ENCODE results near the gene RPF1. TPM values are rescaled to one million over a fixed set of nuclear protein-coding genes. Genes with fewer than 3 reads are reported as not detected.
"Not testable (repeated sequence)": the region's sequence is repeated elsewhere in the genome, so short reads cannot be mapped to it uniquely, and the experiment has no call there.

RPF1 gene
- polyA plus RNA-seq, 1 experiment, result 17.1 TPM

DNA sequence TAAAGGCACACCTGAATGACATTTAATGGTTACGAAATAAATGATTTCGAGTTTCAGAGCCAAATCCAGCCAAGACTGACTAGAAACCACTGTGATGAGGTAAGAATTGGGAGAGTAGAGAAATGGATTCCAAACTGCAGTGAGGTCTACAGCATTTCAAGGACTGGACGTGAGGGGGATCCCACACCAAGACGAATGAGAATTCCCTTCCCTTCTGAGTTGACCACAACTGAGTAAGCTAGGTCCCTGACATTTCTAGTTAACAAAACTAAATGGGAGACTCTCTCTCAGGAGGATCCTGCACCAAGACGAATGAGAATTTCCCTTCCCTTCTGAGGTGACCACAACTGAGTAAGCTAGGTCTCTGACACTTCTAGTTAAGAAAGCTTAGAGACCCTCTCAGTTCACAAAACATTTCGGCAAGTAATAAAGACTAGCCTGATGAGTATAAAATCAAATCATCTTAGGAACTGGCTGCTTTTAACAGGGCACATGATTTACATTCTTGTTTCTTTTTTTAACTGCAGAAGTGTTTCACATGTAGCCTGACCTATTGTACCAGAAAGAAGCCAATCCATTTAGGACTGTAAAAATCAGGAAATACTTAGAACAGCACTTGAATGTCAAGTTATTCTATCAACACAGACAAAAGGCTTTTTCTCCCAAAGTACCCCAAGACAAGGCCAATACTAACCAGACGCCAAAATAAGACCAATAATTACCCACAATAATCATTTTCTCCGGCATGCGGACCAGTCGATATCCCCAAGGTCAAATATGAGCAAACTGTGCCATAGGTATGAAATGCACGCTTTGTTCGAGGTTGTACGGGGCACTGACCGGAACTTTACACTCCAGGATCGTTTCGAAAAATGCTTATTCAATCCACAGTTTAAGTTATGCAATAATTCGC lies 25.8 kb downstream of the RPF1 start:
- no peak for DNase-seq (ENCODE audit: low read depth)
- POLR2A ChIA-PET, result no interaction called here
- CTCF ChIA-PET, result interaction anchor here (0.6 to 1.7 kb wide), 7 partner anchors 95 to 459 kb away, joined by 3 to 7 read pairs (median 4); no protein-coding TSS in a partner anchor
- peak overlapping the region; percentile 90 for H3K4me3 ChIP-seq (ENCODE audit: low read depth, low read length)
- H3K27me3 ChIP-seq (ENCODE audit: control insufficient read depth, insufficient read depth, low read length), result no peaks in the 10 kb centered on the region
- TF ChIP-seq, protein P1, sequence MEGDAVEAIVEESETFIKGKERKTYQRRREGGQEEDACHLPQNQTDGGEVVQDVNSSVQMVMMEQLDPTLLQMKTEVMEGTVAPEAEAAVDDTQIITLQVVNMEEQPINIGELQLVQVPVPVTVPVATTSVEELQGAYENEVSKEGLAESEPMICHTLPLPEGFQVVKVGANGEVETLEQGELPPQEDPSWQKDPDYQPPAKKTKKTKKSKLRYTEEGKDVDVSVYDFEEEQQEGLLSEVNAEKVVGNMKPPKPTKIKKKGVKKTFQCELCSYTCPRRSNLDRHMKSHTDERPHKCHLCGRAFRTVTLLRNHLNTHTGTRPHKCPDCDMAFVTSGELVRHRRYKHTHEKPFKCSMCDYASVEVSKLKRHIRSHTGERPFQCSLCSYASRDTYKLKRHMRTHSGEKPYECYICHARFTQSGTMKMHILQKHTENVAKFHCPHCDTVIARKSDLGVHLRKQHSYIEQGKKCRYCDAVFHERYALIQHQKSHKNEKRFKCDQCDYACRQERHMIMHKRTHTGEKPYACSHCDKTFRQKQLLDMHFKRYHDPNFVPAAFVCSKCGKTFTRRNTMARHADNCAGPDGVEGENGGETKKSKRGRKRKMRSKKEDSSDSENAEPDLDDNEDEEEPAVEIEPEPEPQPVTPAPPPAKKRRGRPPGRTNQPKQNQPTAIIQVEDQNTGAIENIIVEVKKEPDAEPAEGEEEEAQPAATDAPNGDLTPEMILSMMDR (IDR thresholded peaks at IDR 0.05; ENCODE audit: insufficient read depth, low read depth, low read length), result no peak
- peaks cover 4% of the 10 kb centered on the region for H3K36me3 ChIP-seq (ENCODE audit: control insufficient read depth, insufficient read depth, low read length)

DNA sequence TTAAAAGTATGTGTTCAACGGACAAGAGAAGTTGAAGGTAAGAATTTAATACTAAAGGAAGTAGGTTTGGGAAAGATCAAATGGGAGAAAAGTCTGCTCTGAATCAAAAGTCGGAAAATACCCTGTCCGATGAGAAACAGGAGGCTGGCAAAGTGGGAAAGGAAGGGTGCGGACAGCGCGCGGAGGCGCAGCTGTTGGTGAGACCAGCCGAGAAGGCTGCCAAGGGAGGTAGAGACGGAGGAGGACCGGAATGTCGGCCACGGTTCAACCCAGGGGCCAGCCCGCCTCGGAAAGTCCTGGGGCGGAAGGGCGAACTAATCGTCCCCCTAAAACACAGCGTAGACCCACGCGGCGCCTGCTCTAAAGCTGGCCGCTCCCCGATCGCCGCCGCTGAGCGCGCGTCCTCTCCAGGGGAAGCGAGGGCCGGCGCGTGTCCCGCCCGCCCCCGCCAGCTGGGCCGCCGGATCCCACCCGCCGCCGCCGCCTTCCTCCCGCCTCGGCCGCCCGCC lies 26.5 kb downstream of the RPF1 start:
- peak overlapping the region; percentile 90 for H3K4me3 ChIP-seq (ENCODE audit: low read depth, low read length)
- POLR2A ChIA-PET, result interaction anchor here (0.6 to 0.7 kb wide), 2 partner anchors 67 to 68 kb away, joined by 3 to 4 read pairs; partner anchors contain the start of gene CTBS

DNA sequence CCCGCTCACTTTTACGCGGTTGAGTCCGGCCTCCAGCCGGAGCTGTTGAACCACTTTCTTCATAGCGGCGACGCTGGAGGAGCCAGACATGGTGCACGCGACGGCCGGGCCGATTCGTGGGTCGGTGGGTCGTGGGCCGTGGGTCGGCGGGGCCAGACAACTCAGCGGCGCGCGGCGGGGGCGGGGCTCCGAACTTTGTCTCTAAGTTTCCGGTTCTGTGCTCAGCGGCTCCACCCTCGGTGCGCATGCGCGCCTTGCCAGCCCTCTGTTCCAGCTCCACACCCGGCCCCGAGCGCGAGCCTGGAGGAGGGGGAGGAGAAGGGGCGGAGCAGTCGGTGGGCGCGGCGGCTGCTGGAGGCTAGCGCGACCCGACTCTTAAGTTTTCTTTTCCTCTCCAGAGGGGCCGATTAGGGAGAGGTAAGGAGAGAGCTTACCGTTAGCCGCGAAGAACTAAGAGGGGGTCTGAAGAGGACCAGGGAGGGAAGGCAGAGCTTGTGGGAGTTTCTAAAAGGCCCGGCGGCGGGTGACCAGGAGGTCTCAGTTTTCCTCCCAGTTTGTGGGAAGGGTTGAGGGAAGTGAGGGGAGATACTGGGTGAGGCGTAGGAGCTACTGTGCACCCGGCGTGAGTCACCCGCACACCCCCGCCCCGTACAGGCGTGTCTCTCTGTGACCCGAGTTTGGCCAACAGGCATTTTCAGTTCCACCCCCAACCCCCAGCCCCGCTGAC lies 27.1 kb downstream of the RPF1 start, which contains the start of the genes GNG5 and SPATA1:
TSS of gene GNG5 (minus strand) at position 580 of the 727 bp plus-strand sequence. CDS start at position 90, 490 bp downstream.
TSS of gene SPATA1 (plus strand) at position 385 of the 727 bp plus-strand sequence. CDS start 9,974 bp downstream, outside the sequence.
- peak; percentile 66 for DNase-seq (ENCODE audit: low read depth)
- Histone ChIP-seq H3K27me3 (ENCODE audit: control insufficient read depth, insufficient read depth, low read length) (no peaks in the 10 kb centered on the region), H3K4me3 (ENCODE audit: low read depth, low read length) (peak within 1 kb of the TSS; percentile 90), H3K36me3 (ENCODE audit: control insufficient read depth, insufficient read depth, low read length) (peaks cover under 1% of the 10 kb centered on the region; the same call in 1 of the 2 replicates)
- CTCF ChIA-PET, result interaction anchor here (0.8 to 1.7 kb wide), 6 partner anchors 64 to 247 kb away, joined by 3 to 7 read pairs (median 4); no protein-coding TSS in a partner anchor
- POLR2A ChIA-PET, result interaction anchor here (0.6 to 0.7 kb wide), 3 partner anchors 67 to 143 kb away, joined by 3 to 4 read pairs (median 4); partner anchors contain the start of gene CTBS
- TF ChIP-seq, protein P1 (IDR thresholded peaks at IDR 0.05; ENCODE audit: insufficient read depth, low read depth, low read length), result no peak

More for the DNA sequence above, 26.5 kb downstream of the RPF1 start:
- Histone ChIP-seq H3K36me3 (ENCODE audit: control insufficient read depth, insufficient read depth, low read length) (peaks cover 1% of the 10 kb centered on the region; the same call in 1 of the 2 replicates), H3K27me3 (ENCODE audit: control insufficient read depth, insufficient read depth, low read length) (no peaks in the 10 kb centered on the region)
- no peak for DNase-seq (ENCODE audit: low read depth)
- TF ChIP-seq, protein P1 (IDR thresholded peaks at IDR 0.05; ENCODE audit: insufficient read depth, low read depth, low read length), result no peak
- CTCF ChIA-PET, result interaction anchor here (0.8 to 1.7 kb wide), 6 partner anchors 63 to 248 kb away, joined by 3 to 7 read pairs (median 4); no protein-coding TSS in a partner anchor

DNA sequence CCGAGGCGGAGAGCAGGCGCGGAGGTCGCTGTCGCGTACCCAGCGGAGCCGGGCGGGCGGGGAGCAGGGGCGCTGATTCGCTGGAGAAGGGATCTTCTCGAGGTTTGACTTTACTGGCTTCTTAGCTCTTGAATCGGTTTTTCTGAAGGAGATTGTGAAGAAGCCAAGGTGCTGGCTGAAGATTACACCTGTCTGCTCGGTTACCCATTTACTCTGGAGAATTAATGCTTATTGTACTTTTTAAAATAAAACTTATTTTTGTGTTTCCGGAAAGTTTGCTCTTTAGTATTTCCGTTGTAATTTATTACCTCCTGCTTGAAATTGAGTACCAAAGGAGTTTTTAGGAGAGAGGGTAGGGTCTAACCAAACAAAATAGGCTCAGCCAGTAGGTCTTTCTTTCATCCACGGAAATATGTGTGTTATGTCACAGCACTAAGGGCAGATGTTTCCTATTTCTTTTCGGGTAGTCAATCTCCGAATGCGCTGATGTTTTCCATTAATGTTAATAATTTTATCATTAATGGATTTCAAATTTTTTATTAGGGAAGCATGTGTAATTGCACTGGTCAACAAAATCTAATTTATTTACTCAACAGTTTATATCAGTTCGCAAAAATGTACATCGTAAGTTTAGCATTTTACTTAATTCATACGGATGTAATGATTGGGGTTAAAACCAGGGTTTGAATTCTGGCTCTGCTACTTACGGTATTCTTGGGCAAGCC lies 27.8 kb downstream of the RPF1 start:
- CTCF ChIA-PET, result interaction anchor here (1.2 to 1.7 kb wide), 4 partner anchors 64 to 247 kb away, joined by 4 to 7 read pairs (median 4); no protein-coding TSS in a partner anchor
- H3K36me3 ChIP-seq (ENCODE audit: control insufficient read depth, insufficient read depth, low read length), result no peaks in the 10 kb centered on the region
- TF ChIP-seq, protein P1 (IDR thresholded peaks at IDR 0.05; ENCODE audit: insufficient read depth, low read depth, low read length), result no peak

DNA sequence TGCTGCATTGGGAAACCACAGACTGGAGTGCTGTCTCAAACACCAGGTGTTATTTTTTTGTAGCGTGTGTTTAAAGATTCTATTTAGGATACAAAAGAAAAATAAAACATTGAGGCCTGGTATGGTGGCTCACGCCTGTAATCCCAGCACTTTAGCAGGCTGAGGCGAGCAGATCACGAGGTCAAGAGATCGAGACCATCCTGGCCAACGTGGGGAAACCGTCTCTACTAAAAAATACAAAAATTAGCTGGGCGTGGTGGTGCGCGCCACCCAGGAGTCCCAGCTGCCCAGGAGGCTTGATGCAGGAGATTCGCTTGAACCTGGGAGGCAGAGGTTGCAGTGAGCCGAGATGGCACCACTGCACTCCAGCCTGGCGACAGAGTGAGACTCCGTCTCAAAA lies 28.8 kb downstream of the RPF1 start:
- POLR2A ChIA-PET; H3K4me3 ChIP-seq (ENCODE audit: low read depth, low read length); DNase-seq (ENCODE audit: low read depth); CTCF ChIA-PET; H3K36me3 ChIP-seq (ENCODE audit: control insufficient read depth, insufficient read depth, low read length); H3K27me3 ChIP-seq (ENCODE audit: control insufficient read depth, insufficient read depth, low read length): not testable (repeated sequence)

More for the DNA sequence above, 27.8 kb downstream of the RPF1 start:
- no peak for DNase-seq (ENCODE audit: low read depth)
- Histone ChIP-seq H3K27me3 (ENCODE audit: control insufficient read depth, insufficient read depth, low read length) (no peaks in the 10 kb centered on the region), H3K4me3 (ENCODE audit: low read depth, low read length) (peak overlapping the region; percentile 90)
- POLR2A ChIA-PET, result interaction anchor here (0.7 kb wide), 1 partner anchor 144 kb away, joined by 4 read pairs; no protein-coding TSS in a partner anchor

All from BJ (cell line).